GM21515 (cell line): ENCODE measurements around the gene LGR5.

ENCODE experiments used
- ATAC-seq: cut with Tn5 transposase; IDR thresholded peaks from one replicate; pipeline ENCODE4 v1.9.1; 2021; ENCODE audit not compliant: unreplicated experiment

The LGR5 gene

GRCh38 chr12:71591601-71592000, 152.0 kb downstream of the LGR5 start:
- no peak for ATAC-seq

- ATAC-seq, result no peak
These were observed 153.2 kb downstream of the LGR5 start for GRCh38 chr12:71592841-71593240.

- no peak for ATAC-seq
These were observed 154.8 kb downstream of the LGR5 start for GRCh38 chr12:71594214-71594948.

GRCh38 chr12:71599210-71599609, 159.6 kb downstream of the LGR5 start:
- ATAC-seq, result no peak

- ATAC-seq, result no peak
These were observed 161.9 kb downstream of the LGR5 start for GRCh38 chr12:71601546-71601945.

GRCh38 chr12:71602761-71603577, 163.4 kb downstream of the LGR5 start:
- no peak for ATAC-seq

- no peak for ATAC-seq
These were observed 165.4 kb downstream of the LGR5 start for GRCh38 chr12:71605039-71605438.

GRCh38 chr12:71607494-71608330, 168.1 kb downstream of the LGR5 start:
- no peak for ATAC-seq

- ATAC-seq, result no peak
These were observed 170.6 kb downstream of the LGR5 start for GRCh38 chr12:71610031-71610795.

GRCh38 chr12:71621938-71622337, 182.3 kb downstream of the LGR5 start:
- no peak for ATAC-seq

- ATAC-seq, result no peak
These were observed 185.9 kb downstream of the LGR5 start for GRCh38 chr12:71625476-71625875.

- no peak for ATAC-seq
These were observed 186.5 kb downstream of the LGR5 start for GRCh38 chr12:71626098-71626497.

GRCh38 chr12:71626768-71627167, 187.2 kb downstream of the LGR5 start:
- no peak for ATAC-seq

- ATAC-seq, result no peak
These were observed 187.9 kb downstream of the LGR5 start for GRCh38 chr12:71627438-71628002.
